A549 (cell line): ENCODE measurements around the gene FHL2. TPM values are rescaled to one million over a fixed set of nuclear protein-coding genes. Genes with fewer than 3 reads are reported as not detected.

ENCODE experiments used
- ATAC-seq, 2 experiments: fragments of 200-7000 bp in 1 of 2; fragments of >200 bp in 1 of 2; cut with Nextera tagmentation in 1 of 2; cut with Tn5 transposase in 1 of 2; 3 replicates each; pipeline versions ENCODE4 v1.8.0 to v1.9.1; 2018 to 2020; ENCODE audit warnings: mild to moderate bottlenecking in 1 of 2, moderate library complexity in 1 of 2
- CTCF ChIA-PET: fragments of 300-600 bp; sonication (Branson Sonifier 250); formaldehyde crosslinking; extraction: SDS; loops from one replicate; lab custom pipeline; 2021; ENCODE audit warnings: antibody characterized with exemption, inconsistent platforms; lab: Yijun Ruan, JAX
- POLR2A ChIA-PET: fragments of 350-600 bp; formaldehyde crosslinking; extraction: SDS; loops from one replicate; lab custom pipeline; 2021; ENCODE audit warnings: antibody characterized with exemption, inconsistent platforms; lab: Yijun Ruan, JAX
- DNase-seq, 2 experiments: peaks; one replicate each; pipeline versions ENCODE4 v3.0.0 to v3.0.0-alpha.2; 2011 to 2016; ENCODE audit warnings: low read depth in 1 of 2, low spot score in 1 of 2
- FAIRE-seq: peaks from 2 replicates; lab custom pipeline; 2011; peaks lifted over from hg19 to GRCh38; lab: Jason Lieb, UNC
- H3K27ac ChIP-seq, 2 experiments: fragments of >200 bp; sonication (Bioruptor Twin); formaldehyde crosslinking; 3 replicates each; pipeline ENCODE4 v1.5.1; 2016 to 2017
- H3K4me1 ChIP-seq: fragments of >200 bp; sonication (Bioruptor Twin); formaldehyde crosslinking; 3 replicates; pipeline ENCODE4 v1.6.1; 2016
- H3K4me2 ChIP-seq: fragments of >200 bp; sonication (Bioruptor Twin); formaldehyde crosslinking; 3 replicates; pipeline ENCODE4 v1.6.1; 2016
- H3K4me3 ChIP-seq: fragments of >200 bp; sonication (Bioruptor Twin); formaldehyde crosslinking; 3 replicates; pipeline ENCODE4 v1.5.1; 2016
- H3K9me3 ChIP-seq: fragments of >200 bp; sonication (Bioruptor Twin); formaldehyde crosslinking; 3 replicates; pipeline ENCODE4 v1.6.1; 2016
- BHLHE40 ChIP-seq: IDR thresholded peaks from 2 replicates; pipeline ENCODE4 v1.6.1; 2012; ENCODE audit warnings: low read depth, low read length, inconsistent platforms
- CBX8 ChIP-seq: fragments of 200-600 bp; sonication (generic); IDR thresholded peaks from 2 replicates; pipeline ENCODE4 v1.6.1; 2016
- CHD4 ChIP-seq: fragments of 200-600 bp; sonication (generic); IDR thresholded peaks from 2 replicates; pipeline ENCODE4 v1.6.1; 2016; ENCODE audit warnings: antibody characterized with exemption, mild to moderate bottlenecking, borderline replicate concordance
- CTCF ChIP-seq: fragments of >200 bp; sonication (Bioruptor Twin); formaldehyde crosslinking; IDR thresholded peaks from 3 replicates; pipeline ENCODE4 v1.5.1; 2016
- EP300 ChIP-seq, 2 experiments: fragments of >200 bp; sonication (Bioruptor Twin); formaldehyde crosslinking; IDR thresholded peaks; 2 replicates in 1 of 2; 3 replicates in 1 of 2; pipeline ENCODE4 v1.6.1; 2016 to 2017
- FOSB ChIP-seq: fragments of 250-450 bp; sonication (Bioruptor Pico); IDR thresholded peaks from 2 replicates; pipeline ENCODE4 v1.5.0; 2020; ENCODE audit warnings: mild to moderate bottlenecking, moderate library complexity
- FOXS1 ChIP-seq: fragments of 250-450 bp; sonication (Bioruptor Pico); IDR thresholded peaks from 2 replicates; pipeline ENCODE4 v1.5.0; 2020; ENCODE audit warnings: mild to moderate bottlenecking, moderate library complexity
- HDAC2 ChIP-seq: fragments of 200-600 bp; sonication (generic); IDR thresholded peaks from 2 replicates; pipeline ENCODE4 v1.6.1; 2016
- HES2 ChIP-seq: fragments of >200 bp; sonication (Bioruptor Twin); formaldehyde crosslinking; IDR thresholded peaks from 2 replicates; pipeline ENCODE4 v1.6.1; 2016
- HMGXB4 ChIP-seq: fragments of 250-450 bp; sonication (Bioruptor Pico); IDR thresholded peaks from 2 replicates; pipeline ENCODE4 v1.5.0; 2021; ENCODE audit warnings: mild to moderate bottlenecking, moderate library complexity, borderline replicate concordance
- JUN ChIP-seq, 2 experiments: fragments of >200 bp; sonication (Bioruptor Twin); formaldehyde crosslinking; IDR thresholded peaks; 2 replicates in 1 of 2; 3 replicates in 1 of 2; pipeline ENCODE4 v1.6.1; 2016 to 2017
- KDM5A ChIP-seq: fragments of 200-600 bp; sonication (generic); IDR thresholded peaks from 2 replicates; pipeline ENCODE4 v1.6.1; 2016; ENCODE audit warnings: antibody characterized with exemption, mild to moderate bottlenecking
- PBX3 ChIP-seq: IDR thresholded peaks from 2 replicates; pipeline ENCODE4 v1.6.1; 2012
- PHF8 ChIP-seq: fragments of 200-600 bp; sonication (generic); IDR thresholded peaks from 2 replicates; pipeline ENCODE4 v1.6.1; 2016; ENCODE audit warnings: low read depth, mild to moderate bottlenecking, antibody characterized with exemption, moderate library complexity, borderline replicate concordance
- POLR2A ChIP-seq: IDR thresholded peaks from 2 replicates; pipeline ENCODE4 v1.6.1; 2012; ENCODE audit warnings: mild to moderate bottlenecking, low read length
- RAD21 ChIP-seq, 2 experiments: fragments of >200 bp in 1 of 2; sonication (Bioruptor Twin) in 1 of 2; formaldehyde crosslinking in 1 of 2; IDR thresholded peaks in 1 of 2; conservative IDR thresholded peaks in 1 of 2; 2 replicates in 1 of 2; 3 replicates in 1 of 2; pipeline ENCODE4 v1.6.1; 2012 to 2018; ENCODE audit warnings: inconsistent platforms in 1 of 2
- RFX5 ChIP-seq: fragments of 450-650 bp; IDR thresholded peaks from 2 replicates; pipeline ENCODE4 v1.7.1; 2014; ENCODE audit warnings: antibody characterized with exemption, mild to moderate bottlenecking, moderate library complexity
- RNF2 ChIP-seq: fragments of 200-600 bp; sonication (generic); IDR thresholded peaks from 2 replicates; pipeline ENCODE4 v1.6.1; 2016; ENCODE audit warnings: low read depth, mild to moderate bottlenecking, antibody characterized with exemption, moderate library complexity, borderline replicate concordance
- SMC3 ChIP-seq: fragments of >200 bp; sonication (Bioruptor Twin); formaldehyde crosslinking; IDR thresholded peaks from 3 replicates; pipeline ENCODE4 v1.6.1; 2018; ENCODE audit warnings: inconsistent platforms
- ZC3H11A ChIP-seq: fragments of 450-650 bp; IDR thresholded peaks from 2 replicates; pipeline ENCODE4 v1.6.1; 2014; ENCODE audit warnings: antibody characterized with exemption, mild to moderate bottlenecking
- ZNF302 ChIP-seq: fragments of 250-450 bp; sonication (Bioruptor Pico); IDR thresholded peaks from 2 replicates; pipeline ENCODE4 v1.9.0; 2021; ENCODE audit warnings: inconsistent platforms, mild to moderate bottlenecking, moderate library complexity
- WGBS: methylation state at CpG from one replicate; pipeline ENCODE4 v1.1.6; 2017; ENCODE audit errors: missing lambda C conversion rate; 5-methylcytosine and 5-hydroxymethylcytosine counted together
- polyA plus RNA-seq, 4 experiments: library from polyadenylated mRNA; depleted of rRNA in 3 of 4; stranded (reverse); fragments of >200 nt; fragmentation: RNase III in 1 of 4; extraction: RNeasy Plus Mini Kit Qiagen cat#74134 plus additional on column Dnase treatment in 1 of 4; gene quantifications; 2 replicates in 3 of 4; 3 replicates in 1 of 4; pipeline ENCODE4 v1.2.3, GENCODE V29; 2011 to 2017
- TF ChIP-seq, protein P1 (sequence below): fragments of 450-650 bp; IDR thresholded peaks from 2 replicates; pipeline ENCODE4 v1.6.1; 2014; ENCODE audit warnings: antibody characterized with exemption

Gene FHL2
- polyA plus RNA-seq, 2 of the 4 experiments (the other 2 are of a cell fraction), result 57.9 to 85.9 TPM

DNA sequence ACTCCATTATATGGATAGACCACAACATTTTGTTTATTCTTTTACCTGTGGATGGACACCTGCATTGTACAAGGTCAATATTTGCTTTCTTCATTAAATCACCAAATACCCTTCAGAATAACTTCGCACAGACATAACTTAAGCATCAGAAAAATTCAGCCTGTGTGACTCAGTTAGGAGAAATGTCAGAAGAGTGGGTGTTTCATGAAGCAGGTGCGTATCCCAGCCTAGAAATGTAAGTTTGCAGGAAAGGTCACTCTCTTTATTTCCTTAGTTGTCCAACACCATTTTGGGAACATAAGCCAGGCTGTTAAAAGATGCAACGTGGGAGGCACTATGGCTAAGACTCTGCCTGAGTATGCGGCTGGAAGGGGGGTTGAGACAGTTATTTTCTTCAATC, 48.6 kb upstream of the FHL2 start:
- Histone ChIP-seq H3K4me1 (peaks cover 10% of the 10 kb centered on the region), H3K4me2 (no peak overlapping the region), H3K4me3 (no peak overlapping the region), H3K9me3 (no peaks in the 10 kb centered on the region), H3K27ac (no peak overlapping the region)
- ATAC-seq (no peak), DNase-seq (no peak), FAIRE-seq (no peak)
- WGBS, result 57% methylated on average over 4 of the region's 4 CpGs
- POLR2A ChIA-PET, result no interaction called here
- CTCF ChIA-PET, result no interaction called here
- TF ChIP-seq KDM5A (no peak), FOSB (no peak), HMGXB4 (no peak), CBX8 (no peak), CTCF (no peak), JUN (IDR thresholded peaks at IDR 0.05) (no peak), RNF2 (no peak), RFX5 (no peak), CHD4 (no peak), POLR2A (no peak)

GRCh38 chr2:105446501-105446900, 47.6 kb upstream of the FHL2 start:
- Histone ChIP-seq H3K9me3 (no peaks in the 10 kb centered on the region), H3K4me2 (no peak overlapping the region), H3K4me1 (peaks cover 10% of the 10 kb centered on the region), H3K4me3 (no peak overlapping the region), H3K27ac (no peak overlapping the region)
- ChIA-PET CTCF (no interaction called here), POLR2A (no interaction called here)
- 91% methylated on average over 5 of the region's 6 CpGs for WGBS
- ATAC-seq (no peak), DNase-seq (no peak), FAIRE-seq (no peak)
- no peak for TF ChIP-seq PBX3
- TF ChIP-seq FOXS1 (CRISPR knock-in tag), result no peak
- no peak for TF ChIP-seq HES2
- TF ChIP-seq, protein P1, sequence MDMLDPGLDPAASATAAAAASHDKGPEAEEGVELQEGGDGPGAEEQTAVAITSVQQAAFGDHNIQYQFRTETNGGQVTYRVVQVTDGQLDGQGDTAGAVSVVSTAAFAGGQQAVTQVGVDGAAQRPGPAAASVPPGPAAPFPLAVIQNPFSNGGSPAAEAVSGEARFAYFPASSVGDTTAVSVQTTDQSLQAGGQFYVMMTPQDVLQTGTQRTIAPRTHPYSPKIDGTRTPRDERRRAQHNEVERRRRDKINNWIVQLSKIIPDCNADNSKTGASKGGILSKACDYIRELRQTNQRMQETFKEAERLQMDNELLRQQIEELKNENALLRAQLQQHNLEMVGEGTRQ, result no peak
- no peak for TF ChIP-seq EP300 (IDR thresholded peaks at IDR 0.05)
- TF ChIP-seq PHF8, result no peak
- TF ChIP-seq CBX8, result no peak

DNA sequence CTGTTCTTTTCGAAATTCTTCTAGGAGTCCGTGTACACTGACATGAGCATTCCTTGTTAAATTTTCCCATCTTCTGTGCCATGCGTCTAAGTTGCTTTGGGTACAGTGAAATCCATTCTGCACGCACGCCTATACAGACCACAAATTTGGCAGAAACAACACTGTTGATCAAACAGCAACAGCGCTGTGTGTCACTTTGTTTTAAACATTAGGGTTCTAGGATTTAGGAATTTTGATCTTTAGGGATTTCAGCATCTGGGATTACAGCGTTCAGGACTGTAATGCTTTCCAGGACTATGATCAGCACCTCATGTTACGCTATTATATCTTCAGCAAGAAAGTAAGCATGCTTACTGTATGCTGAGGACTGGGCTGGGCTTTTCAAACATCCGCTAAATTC, 47.1 kb upstream of the FHL2 start:
- no peak overlapping the region for H3K27ac ChIP-seq
- no peak for DNase-seq
- peaks cover 10% of the 10 kb centered on the region for H3K4me1 ChIP-seq
- H3K4me3 ChIP-seq, result no peak overlapping the region
- no peak for TF ChIP-seq CTCF
- no peak for TF ChIP-seq HDAC2
- no peak for TF ChIP-seq ZC3H11A
- no peak for TF ChIP-seq RFX5
- TF ChIP-seq SMC3, result no peak
- TF ChIP-seq BHLHE40, result no peak
- TF ChIP-seq ZNF302 (CRISPR knock-in tag), result no peak
- no peak for TF ChIP-seq RAD21 (conservative IDR thresholded peaks at IDR 0.05 in 1 of 2, IDR thresholded peaks at IDR 0.05 in 1 of 2)
- TF ChIP-seq, all 56 proteins: peak for 0
- no peak for FAIRE-seq
- no peaks in the 10 kb centered on the region for H3K9me3 ChIP-seq
- H3K4me2 ChIP-seq, result no peak overlapping the region
- ChIA-PET POLR2A (no interaction called here), CTCF (no interaction called here)
- WGBS, result 83% methylated on average over 9 of the region's 9 CpGs
- no peak for ATAC-seq
